ENCODE results near the gene HAND2. TPM values are rescaled to one million over a fixed set of nuclear protein-coding genes. Genes with fewer than 3 reads are reported as not detected.

HAND2 gene
- total RNA-seq, 1 donor from 2014 or later = not detected

DNA sequence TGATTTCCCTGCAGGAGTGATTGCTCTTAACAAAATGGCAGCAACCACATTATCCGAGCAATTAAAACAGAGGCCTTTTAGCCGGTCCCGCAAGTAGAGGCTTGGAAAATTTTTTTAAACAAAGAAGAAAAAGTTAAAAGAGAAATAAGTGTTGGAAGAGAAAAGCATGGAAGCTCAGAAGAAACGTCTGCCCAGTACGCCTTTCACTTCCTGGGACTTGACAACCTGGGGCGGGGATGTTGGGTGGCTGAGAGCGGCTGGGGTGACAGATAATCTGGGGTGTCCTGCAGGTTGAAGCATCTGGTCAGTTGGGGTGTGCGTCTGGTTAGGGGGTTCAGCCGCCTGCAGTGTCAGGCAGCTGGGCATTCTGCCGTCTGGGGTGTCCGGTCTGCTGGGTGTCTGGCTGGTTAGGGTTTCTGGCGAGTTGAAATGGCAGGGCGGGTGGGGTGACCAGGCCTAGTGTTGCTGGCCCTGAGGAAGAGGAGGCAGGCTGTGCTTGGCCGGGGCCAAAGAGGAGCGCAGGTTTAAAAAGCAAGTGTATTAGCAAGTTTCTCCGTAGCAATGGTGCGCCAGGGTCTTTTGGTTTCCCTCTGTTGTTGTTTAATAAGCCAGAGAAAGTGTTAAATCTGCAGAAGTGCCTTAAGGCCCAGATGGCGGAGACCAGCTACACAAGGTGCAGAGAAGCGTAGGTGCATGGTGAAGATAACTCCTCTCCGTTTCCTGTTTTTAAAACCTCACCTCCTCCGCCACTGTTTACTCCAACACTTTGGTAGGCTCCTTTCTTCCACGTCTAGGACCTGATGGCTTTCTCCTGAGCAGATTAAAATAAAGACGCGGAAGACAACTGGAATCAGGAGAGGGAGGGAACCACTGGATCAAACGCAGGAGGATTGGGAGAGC, 5.6 kb downstream of the HAND2 start:
- TF ChIP-seq CTCF (IDR thresholded peaks at IDR 0.05; ENCODE audit: partially characterized antibody, unreplicated experiment) = no peak
- Mint-ChIP-seq H3K9me3 (ENCODE audit: unreplicated experiment) (peaks cover 33% of the 10 kb centered on the region), H3K4me3 (ENCODE audit: unreplicated experiment) (no peak overlapping the region), H3K4me1 (ENCODE audit: low read depth, unreplicated experiment) (peaks cover 21% of the 10 kb centered on the region), H3K27me3 (ENCODE audit: unreplicated experiment) (peaks cover 50% of the 10 kb centered on the region), H3K36me3 (ENCODE audit: unreplicated experiment) (peaks cover 7% of the 10 kb centered on the region), H3K27ac (ENCODE audit: unreplicated experiment) (peak overlapping the region; percentile 16)
- DNase-seq = no peak

GRCh38 chr4:173522951-173523395, 7.1 kb downstream of the HAND2 start:
- H3K4me1 Mint-ChIP-seq (ENCODE audit: low read depth, unreplicated experiment) = peaks cover 23% of the 10 kb centered on the region

GRCh38 chr4:173522160-173522950, 7.7 kb downstream of the HAND2 start:
- Mint-ChIP-seq H3K27me3 (ENCODE audit: unreplicated experiment) (peaks cover 43% of the 10 kb centered on the region), H3K9me3 (ENCODE audit: unreplicated experiment) (peaks cover 31% of the 10 kb centered on the region), H3K36me3 (ENCODE audit: unreplicated experiment) (peaks cover 7% of the 10 kb centered on the region), H3K27ac (ENCODE audit: unreplicated experiment) (peak overlapping the region; percentile 92), H3K4me3 (ENCODE audit: unreplicated experiment) (peak overlapping the region; percentile 90), H3K4me1 (ENCODE audit: low read depth, unreplicated experiment) (peaks cover 27% of the 10 kb centered on the region)
- TF ChIP-seq CTCF (IDR thresholded peaks at IDR 0.05; ENCODE audit: partially characterized antibody, unreplicated experiment) = no peak
- peak; percentile 83 for DNase-seq

More at GRCh38 chr4:173522951-173523395, 7.1 kb downstream of the HAND2 start:
- peaks cover 33% of the 10 kb centered on the region for H3K9me3 Mint-ChIP-seq (ENCODE audit: unreplicated experiment)
- peaks cover 47% of the 10 kb centered on the region for H3K27me3 Mint-ChIP-seq (ENCODE audit: unreplicated experiment)
- peak overlapping the region; percentile 90 for H3K4me3 Mint-ChIP-seq (ENCODE audit: unreplicated experiment)
- peaks cover 7% of the 10 kb centered on the region for H3K36me3 Mint-ChIP-seq (ENCODE audit: unreplicated experiment)
- TF ChIP-seq CTCF (IDR thresholded peaks at IDR 0.05; ENCODE audit: partially characterized antibody, unreplicated experiment) = no peak
- no peak for DNase-seq
- H3K27ac Mint-ChIP-seq (ENCODE audit: unreplicated experiment) = peak overlapping the region; percentile 92

DNA sequence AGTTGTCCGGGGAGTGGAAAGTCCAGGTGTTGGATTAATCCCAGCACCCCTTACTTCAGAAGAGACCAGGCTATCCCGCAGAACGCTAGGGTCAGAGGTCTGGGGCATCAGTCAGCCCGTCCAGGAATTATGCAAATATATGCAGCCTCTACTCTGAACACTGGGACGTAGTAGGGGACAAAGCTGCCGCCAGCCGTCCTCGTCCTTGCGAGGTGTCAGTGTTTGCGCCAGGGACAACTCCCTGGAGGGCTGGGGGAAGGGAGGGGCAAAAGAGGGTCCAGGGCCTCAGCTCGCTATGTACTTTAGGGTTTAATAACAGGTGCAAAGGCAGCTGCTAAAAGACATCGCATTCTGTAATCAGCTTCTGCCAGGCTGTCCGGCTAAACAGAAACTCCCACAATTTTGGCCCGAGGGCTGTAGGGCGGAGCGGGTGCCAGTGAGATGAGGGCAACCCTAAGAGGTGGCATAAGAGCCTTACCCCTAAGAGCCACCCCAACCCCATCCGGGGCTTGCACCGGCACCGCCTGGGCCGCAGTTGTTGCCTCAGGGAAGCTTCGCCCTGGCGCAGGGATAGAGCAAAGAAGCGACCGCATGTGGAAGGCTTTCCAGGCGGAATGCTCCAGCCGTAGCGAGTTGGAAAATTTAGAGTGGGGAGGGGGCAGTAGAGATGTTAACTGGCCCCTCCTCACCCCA, 8.4 kb downstream of the HAND2 start:
- H3K9me3 Mint-ChIP-seq (ENCODE audit: unreplicated experiment) = peaks cover 30% of the 10 kb centered on the region
- peaks cover 32% of the 10 kb centered on the region for H3K4me1 Mint-ChIP-seq (ENCODE audit: low read depth, unreplicated experiment)
- peaks cover 39% of the 10 kb centered on the region for H3K27me3 Mint-ChIP-seq (ENCODE audit: unreplicated experiment)
- peaks cover 7% of the 10 kb centered on the region for H3K36me3 Mint-ChIP-seq (ENCODE audit: unreplicated experiment)
- H3K4me3 Mint-ChIP-seq (ENCODE audit: unreplicated experiment) = peak overlapping the region; percentile 90
- peak overlapping the region; percentile 12 for H3K27ac Mint-ChIP-seq (ENCODE audit: unreplicated experiment)
- peak; percentile 40 for DNase-seq
- no peak for TF ChIP-seq CTCF (IDR thresholded peaks at IDR 0.05; ENCODE audit: partially characterized antibody, unreplicated experiment)
